Spleen (tissue), 7 donors: ENCODE results near the gene SLC47A2.

Experiments
- POLR2AphosphoS5 ChIP-seq, 3 donors: sonication (generic); formaldehyde crosslinking; IDR thresholded peaks; one replicate each; pipeline ENCODE4 v1.5.1; 2017; ENCODE audit warnings: antibody characterized with exemption in 3 of 3
- TF ChIP-seq, protein P1 (sequence below), 11 experiments: fragments of 200-600 bp in 7 of 11; fragments of 450-650 bp in 4 of 11; sonication (generic) in 4 of 11; IDR thresholded peaks in 8 of 11; conservative IDR thresholded peaks in 3 of 11; 1 replicate in 7 of 11; 2 replicates in 4 of 11; pipeline versions ENCODE4 v1.4.0 to v1.8.0; 2016 to 2021; ENCODE audit warnings: antibody characterized with exemption in 11 of 11, inconsistent platforms in 4 of 11, mild to moderate bottlenecking in 1 of 11
- donor health status: DM: no; HTN: no; CAD: no; lungs with moderate emphysema.
- donor health status: DM: no; HTN: no; CAD: no.
- donor health status: DM: no; HTN: no; CAD: no.

DNA sequence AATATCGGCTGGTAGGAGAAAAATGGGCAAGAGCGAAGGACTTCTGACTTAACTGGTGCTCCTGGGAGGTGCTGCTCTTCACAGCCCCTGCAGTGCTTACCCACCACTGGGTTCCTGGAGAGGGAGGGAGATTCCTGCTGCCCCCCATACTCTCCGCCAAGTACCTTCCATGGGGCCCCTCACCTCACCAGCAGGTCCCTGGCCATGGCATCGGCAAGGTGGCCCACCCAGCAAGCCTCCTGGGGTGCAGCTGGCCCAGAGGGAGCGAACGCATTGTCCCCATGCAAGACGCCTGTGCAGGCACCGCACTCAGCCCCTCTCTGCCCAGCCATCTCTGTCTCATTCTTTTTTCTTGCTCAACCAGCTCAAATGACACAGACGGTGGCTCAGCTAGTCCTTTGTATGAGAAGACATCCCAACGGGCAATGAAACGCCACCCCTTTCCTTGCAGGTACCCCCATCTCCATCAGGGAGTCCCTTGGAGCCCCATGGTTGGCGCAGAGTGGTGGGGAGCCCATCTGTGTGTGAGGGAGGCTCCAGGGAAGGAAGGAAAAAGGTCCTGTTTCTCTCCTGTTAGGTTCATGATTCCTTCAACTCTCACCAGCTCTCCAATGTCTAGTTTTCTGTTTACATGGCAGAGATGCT lies 41.3 kb upstream of the SLC47A2 start:
- no peak for TF ChIP-seq POLR2AphosphoS5 (IDR thresholded peaks at IDR 0.05)
- TF ChIP-seq, protein P1, sequence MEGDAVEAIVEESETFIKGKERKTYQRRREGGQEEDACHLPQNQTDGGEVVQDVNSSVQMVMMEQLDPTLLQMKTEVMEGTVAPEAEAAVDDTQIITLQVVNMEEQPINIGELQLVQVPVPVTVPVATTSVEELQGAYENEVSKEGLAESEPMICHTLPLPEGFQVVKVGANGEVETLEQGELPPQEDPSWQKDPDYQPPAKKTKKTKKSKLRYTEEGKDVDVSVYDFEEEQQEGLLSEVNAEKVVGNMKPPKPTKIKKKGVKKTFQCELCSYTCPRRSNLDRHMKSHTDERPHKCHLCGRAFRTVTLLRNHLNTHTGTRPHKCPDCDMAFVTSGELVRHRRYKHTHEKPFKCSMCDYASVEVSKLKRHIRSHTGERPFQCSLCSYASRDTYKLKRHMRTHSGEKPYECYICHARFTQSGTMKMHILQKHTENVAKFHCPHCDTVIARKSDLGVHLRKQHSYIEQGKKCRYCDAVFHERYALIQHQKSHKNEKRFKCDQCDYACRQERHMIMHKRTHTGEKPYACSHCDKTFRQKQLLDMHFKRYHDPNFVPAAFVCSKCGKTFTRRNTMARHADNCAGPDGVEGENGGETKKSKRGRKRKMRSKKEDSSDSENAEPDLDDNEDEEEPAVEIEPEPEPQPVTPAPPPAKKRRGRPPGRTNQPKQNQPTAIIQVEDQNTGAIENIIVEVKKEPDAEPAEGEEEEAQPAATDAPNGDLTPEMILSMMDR (IDR thresholded peaks at IDR 0.05 in 8 of 11, conservative IDR thresholded peaks at IDR 0.05 in 3 of 11): no peak
